ENCODE results near the gene ADGRV1. TPM values are rescaled to one million over a fixed set of nuclear protein-coding genes. Genes with fewer than 3 reads are reported as not detected.
A peak's percentile ranks its signal among the peaks of the same experiment; 100 is the strongest.
"Not testable (repeated sequence)": the region's sequence is repeated elsewhere in the genome, so short reads cannot be mapped to it uniquely, and the experiment has no call there.

The ADGRV1 gene
- total and polyA plus RNA-seq, 9 of the 15 experiments (the other 6 are each of a cell fraction or from before 2014, with no cell fraction given), result 21.7 to 156 (median 58.2) TPM

GRCh38 chr5:90575712-90576111, 17.1 kb downstream of the ADGRV1 start:
- no peak overlapping the region for H3K9ac ChIP-seq (ENCODE audit: insufficient read depth in 1 of 2, low read depth in 2 of 2, low read length in 2 of 2)
- H3K4me1 ChIP-seq (replicated peaks in 1 of 2; ENCODE audit: control insufficient read depth in 2 of 2, insufficient read depth in 2 of 2, low read length in 2 of 2), result no peaks in the 10 kb centered on the region; a peak in 1 of 5 replicates
- intact Hi-C loops (cut with micrococcal nuclease) (no loop called here), in situ Hi-C loops (cut with MboI) (no loop called here)
- no peaks in the 10 kb centered on the region for H3K36me3 ChIP-seq (ENCODE audit: control insufficient read depth, insufficient read depth, low read length)
- ATAC-seq (peak; percentile 67), FAIRE-seq (no peak), DNase-seq (ENCODE audit: extremely low read depth in 1 of 4, low spot score in 3 of 4) (no peak)
- no peaks in the 10 kb centered on the region for H3K27me3 ChIP-seq (ENCODE audit: control insufficient read depth in 2 of 2, insufficient read depth in 2 of 2, low read length in 2 of 2)
- 0 out of 2 replicates have a peak, but pooled peaks cover 4% of the 10 kb centered on the region for H4K20me1 ChIP-seq (replicated peaks; ENCODE audit: control insufficient read depth, insufficient read depth, low read length)
- no peaks in the 10 kb centered on the region for H3K9me3 ChIP-seq (replicated peaks; ENCODE audit: control insufficient read depth, insufficient read depth, low read depth, low read length)
- no peaks in the 10 kb centered on the region for H3K9me1 ChIP-seq (ENCODE audit: control insufficient read depth, insufficient read depth, low read length)
- TF ChIP-seq SNRNP70 (optimal IDR thresholded peaks at IDR 0.05; ENCODE audit: low read depth, low read length), result no peak
- no peak for TF ChIP-seq RERE (CRISPR knock-in tag; IDR thresholded peaks at IDR 0.05; ENCODE audit: borderline replicate concordance)
- TF ChIP-seq CEBPB (tag; IDR thresholded peaks at IDR 0.05), result peak; percentile 52; the same call in 1 of the 2 replicates
- TF ChIP-seq E4F1 (CRISPR knock-in tag; IDR thresholded peaks at IDR 0.05; ENCODE audit: borderline replicate concordance), result no peak
- no peak overlapping the region for H3K4me3 ChIP-seq
- H3K4me2 ChIP-seq (ENCODE audit: insufficient read depth, low read length), result no peak overlapping the region
- H3K79me2 ChIP-seq (ENCODE audit: control insufficient read depth, insufficient read depth, low read length), result peaks cover 27% of the 10 kb centered on the region
- POLR2A ChIA-PET, result no interaction called here
- H2AFZ ChIP-seq (ENCODE audit: low read depth, low read length), result no peak overlapping the region
- H3K27ac ChIP-seq (ENCODE audit: extremely low read depth, low read depth, low read length), result no peak overlapping the region
- CTCF ChIA-PET (ENCODE audit: low intra/inter-chr PET ratio), result no interaction called here
- BruUV-seq (replicated peaks), result no TSS peak
- 70% methylated on average over 5 of the region's 5 CpGs for WGBS (ENCODE audit: insufficient coverage, low coverage, missing lambda C conversion rate)

GRCh38 chr5:90576566-90576965, 18.0 kb downstream of the ADGRV1 start:
- H3K79me2 ChIP-seq (ENCODE audit: control insufficient read depth, insufficient read depth, low read length), result peaks cover 22% of the 10 kb centered on the region
- H3K9me3 ChIP-seq (replicated peaks; ENCODE audit: control insufficient read depth, insufficient read depth, low read depth, low read length); H2AFZ ChIP-seq (ENCODE audit: low read depth, low read length); H3K27ac ChIP-seq (ENCODE audit: extremely low read depth, low read depth, low read length); ATAC-seq; H3K9me1 ChIP-seq (ENCODE audit: control insufficient read depth, insufficient read depth, low read length); H3K27me3 ChIP-seq (ENCODE audit: control insufficient read depth in 2 of 2, insufficient read depth in 2 of 2, low read length in 2 of 2); H3K4me2 ChIP-seq (ENCODE audit: insufficient read depth, low read length); DNase-seq (ENCODE audit: extremely low read depth in 1 of 4, low spot score in 3 of 4); POLR2A ChIA-PET; intact Hi-C loops (cut with micrococcal nuclease); H4K20me1 ChIP-seq (replicated peaks; ENCODE audit: control insufficient read depth, insufficient read depth, low read length); in situ Hi-C loops (cut with MboI); H3K4me1 ChIP-seq (replicated peaks in 1 of 2; ENCODE audit: control insufficient read depth in 2 of 2, insufficient read depth in 2 of 2, low read length in 2 of 2); CTCF ChIA-PET (ENCODE audit: low intra/inter-chr PET ratio); H3K4me3 ChIP-seq; H3K36me3 ChIP-seq (ENCODE audit: control insufficient read depth, insufficient read depth, low read length); BruUV-seq (replicated peaks); H3K9ac ChIP-seq (ENCODE audit: insufficient read depth in 1 of 2, low read depth in 2 of 2, low read length in 2 of 2); FAIRE-seq: not testable (repeated sequence)
- WGBS (ENCODE audit: insufficient coverage, low coverage, missing lambda C conversion rate), result 64% methylated on average over 3 of the region's 3 CpGs

Data from K562 (cell line).